Measurements from ENCODE around the gene GNPDA1. TPM values are rescaled to one million over a fixed set of nuclear protein-coding genes. Genes with fewer than 3 reads are reported as not detected.

GNPDA1 gene
- total and polyA plus RNA-seq, 10 of the 15 experiments (the other 5 are each of a cell fraction or from before 2014, with no cell fraction given) = 1.0 to 11.9 (median 3.9) TPM

DNA sequence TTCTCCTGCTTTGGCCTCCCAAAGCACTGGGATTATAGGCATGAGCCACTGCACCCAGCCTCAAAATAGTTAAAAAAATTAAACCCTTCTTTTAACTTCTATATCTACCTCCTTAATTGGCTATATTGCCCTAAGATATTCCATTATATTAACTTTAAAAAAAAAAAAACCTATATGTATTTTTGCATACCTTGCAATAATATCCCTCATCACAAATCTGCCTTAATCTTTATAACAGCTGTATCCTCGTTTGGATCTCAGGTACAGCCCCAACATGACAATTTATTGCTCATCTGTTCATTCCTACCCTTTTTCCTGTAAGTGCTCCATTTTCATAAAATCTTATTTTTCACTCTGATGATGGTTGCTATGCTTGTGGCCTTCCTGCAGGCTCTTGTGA is 12.7 kb downstream of the GNPDA1 start:
- no peaks in the 10 kb centered on the region for H3K9me3 ChIP-seq (replicated peaks; ENCODE audit: control insufficient read depth, insufficient read depth, low read length)
- 39% methylated on average over 1 of the region's 1 CpG for WGBS (ENCODE audit: insufficient coverage, insufficient replicate concordance, low lambda C conversion rate, missing lambda C conversion rate)
- H3K79me2 ChIP-seq (ENCODE audit: control insufficient read depth, insufficient read depth, low read length) = no peaks in the 10 kb centered on the region
- H3K36me3 ChIP-seq (ENCODE audit: control insufficient read depth in 2 of 2, insufficient read depth in 2 of 2, low read length in 1 of 2) = 0 out of 4 replicates have a peak, but pooled peaks cover 0 to 3% of the 10 kb centered on the region in 2 experiments
- no peaks in the 10 kb centered on the region for H3K27me3 ChIP-seq (replicated peaks in 1 of 2; ENCODE audit: control insufficient read depth in 2 of 2, insufficient read depth in 2 of 2, low read length in 1 of 2)
- ChIA-PET CTCF (interaction anchor here (1.2 to 6.7 kb wide), 3 partner anchors 10 to 46 kb away, joined by 3 to 68 read pairs (median 11); partner anchors contain the start of gene GNPDA1), POLR2A (no interaction called here), RAD21 (ENCODE audit: unreplicated experiment) (interaction anchor here (0.9 to 1.8 kb wide), 2 partner anchors 10 to 143 kb away, joined by 3 to 7 read pairs; no protein-coding TSS in a partner anchor), SMC1A (ENCODE audit: uncharacterized antibody, unreplicated experiment) (interaction anchor here (0.6 kb wide), 2 partner anchors 23 to 63 kb away, joined by 3 to 4 read pairs; no protein-coding TSS in a partner anchor)
- intact Hi-C loops (cut with micrococcal nuclease; ENCODE audit: unreplicated experiment) = no loop called here
- in situ Hi-C loops (cut with MboI) = no loop called here
- H3K27ac ChIP-seq (ENCODE audit: control insufficient read depth, insufficient read depth) = no peak overlapping the region
- H3K4me2 ChIP-seq (ENCODE audit: control insufficient read depth, insufficient read depth) = no peak overlapping the region
- FAIRE-seq (no peak), DNase-seq (ENCODE audit: low read depth, low spot score) (no peak), ATAC-seq (no peak)
- BruUV-seq (replicated peaks) = no TSS peak
- H3K4me1 ChIP-seq (ENCODE audit: control insufficient read depth, insufficient read depth, low read length) = no peaks in the 10 kb centered on the region
- no peak overlapping the region for H3K4me3 ChIP-seq
- H4K20me1 ChIP-seq (ENCODE audit: control insufficient read depth, insufficient read depth) = no peaks in the 10 kb centered on the region
- no peak overlapping the region for H2AFZ ChIP-seq (ENCODE audit: control insufficient read depth, low read depth, low read length)
- no peak overlapping the region for H3K9ac ChIP-seq (ENCODE audit: control insufficient read depth, insufficient read depth, low read length)
- TF ChIP-seq, protein P1, sequence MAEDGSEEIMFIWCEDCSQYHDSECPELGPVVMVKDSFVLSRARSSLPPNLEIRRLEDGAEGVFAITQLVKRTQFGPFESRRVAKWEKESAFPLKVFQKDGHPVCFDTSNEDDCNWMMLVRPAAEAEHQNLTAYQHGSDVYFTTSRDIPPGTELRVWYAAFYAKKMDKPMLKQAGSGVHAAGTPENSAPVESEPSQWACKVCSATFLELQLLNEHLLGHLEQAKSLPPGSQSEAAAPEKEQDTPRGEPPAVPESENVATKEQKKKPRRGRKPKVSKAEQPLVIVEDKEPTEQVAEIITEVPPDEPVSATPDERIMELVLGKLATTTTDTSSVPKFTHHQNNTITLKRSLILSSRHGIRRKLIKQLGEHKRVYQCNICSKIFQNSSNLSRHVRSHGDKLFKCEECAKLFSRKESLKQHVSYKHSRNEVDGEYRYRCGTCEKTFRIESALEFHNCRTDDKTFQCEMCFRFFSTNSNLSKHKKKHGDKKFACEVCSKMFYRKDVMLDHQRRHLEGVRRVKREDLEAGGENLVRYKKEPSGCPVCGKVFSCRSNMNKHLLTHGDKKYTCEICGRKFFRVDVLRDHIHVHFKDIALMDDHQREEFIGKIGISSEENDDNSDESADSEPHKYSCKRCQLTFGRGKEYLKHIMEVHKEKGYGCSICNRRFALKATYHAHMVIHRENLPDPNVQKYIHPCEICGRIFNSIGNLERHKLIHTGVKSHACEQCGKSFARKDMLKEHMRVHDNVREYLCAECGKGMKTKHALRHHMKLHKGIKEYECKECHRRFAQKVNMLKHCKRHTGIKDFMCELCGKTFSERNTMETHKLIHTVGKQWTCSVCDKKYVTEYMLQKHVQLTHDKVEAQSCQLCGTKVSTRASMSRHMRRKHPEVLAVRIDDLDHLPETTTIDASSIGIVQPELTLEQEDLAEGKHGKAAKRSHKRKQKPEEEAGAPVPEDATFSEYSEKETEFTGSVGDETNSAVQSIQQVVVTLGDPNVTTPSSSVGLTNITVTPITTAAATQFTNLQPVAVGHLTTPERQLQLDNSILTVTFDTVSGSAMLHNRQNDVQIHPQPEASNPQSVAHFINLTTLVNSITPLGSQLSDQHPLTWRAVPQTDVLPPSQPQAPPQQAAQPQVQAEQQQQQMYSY (CRISPR knock-in tag; IDR thresholded peaks at IDR 0.05) = no peak
- TF ChIP-seq CEBPB (IDR thresholded peaks at IDR 0.05; ENCODE audit: borderline replicate concordance in 1 of 2, low read depth in 2 of 2, low read length in 2 of 2) (no peak), TCF12 (IDR thresholded peaks at IDR 0.05; ENCODE audit: low read depth, low read length) (no peak), DPF2 (IDR thresholded peaks at IDR 0.05) (no peak), CBX5 (IDR thresholded peaks at IDR 0.05; ENCODE audit: low read depth) (no peak), SIN3A (IDR thresholded peaks at IDR 0.05; ENCODE audit: low read depth, low read length) (no peak), CHD1 (IDR thresholded peaks at IDR 0.05; ENCODE audit: low read depth, low read length) (no peak), MYC (IDR thresholded peaks at IDR 0.05; ENCODE audit: insufficient read depth, insufficient read length, insufficient replicate concordance, low read length, severe bottlenecking) (no peak), TCF3 (IDR thresholded peaks at IDR 0.05; ENCODE audit: borderline replicate concordance, insufficient read depth, low read depth, low read length) (no peak), GABPA (IDR thresholded peaks at IDR 0.05; ENCODE audit: low read depth) (no peak), TAF1 (IDR thresholded peaks at IDR 0.05; ENCODE audit: borderline replicate concordance, low read depth, low read length) (no peak), ATF7 (IDR thresholded peaks at IDR 0.05; ENCODE audit: low read depth) (no peak), CBX3 (IDR thresholded peaks at IDR 0.05; ENCODE audit: borderline replicate concordance, low read depth) (no peak), IKZF2 (IDR thresholded peaks at IDR 0.05) (no peak)
- TF ChIP-seq, protein P2, sequence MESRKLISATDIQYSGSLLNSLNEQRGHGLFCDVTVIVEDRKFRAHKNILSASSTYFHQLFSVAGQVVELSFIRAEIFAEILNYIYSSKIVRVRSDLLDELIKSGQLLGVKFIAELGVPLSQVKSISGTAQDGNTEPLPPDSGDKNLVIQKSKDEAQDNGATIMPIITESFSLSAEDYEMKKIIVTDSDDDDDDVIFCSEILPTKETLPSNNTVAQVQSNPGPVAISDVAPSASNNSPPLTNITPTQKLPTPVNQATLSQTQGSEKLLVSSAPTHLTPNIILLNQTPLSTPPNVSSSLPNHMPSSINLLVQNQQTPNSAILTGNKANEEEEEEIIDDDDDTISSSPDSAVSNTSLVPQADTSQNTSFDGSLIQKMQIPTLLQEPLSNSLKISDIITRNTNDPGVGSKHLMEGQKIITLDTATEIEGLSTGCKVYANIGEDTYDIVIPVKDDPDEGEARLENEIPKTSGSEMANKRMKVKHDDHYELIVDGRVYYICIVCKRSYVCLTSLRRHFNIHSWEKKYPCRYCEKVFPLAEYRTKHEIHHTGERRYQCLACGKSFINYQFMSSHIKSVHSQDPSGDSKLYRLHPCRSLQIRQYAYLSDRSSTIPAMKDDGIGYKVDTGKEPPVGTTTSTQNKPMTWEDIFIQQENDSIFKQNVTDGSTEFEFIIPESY (IDR thresholded peaks at IDR 0.05) = no peak
- TF ChIP-seq, protein P3, sequence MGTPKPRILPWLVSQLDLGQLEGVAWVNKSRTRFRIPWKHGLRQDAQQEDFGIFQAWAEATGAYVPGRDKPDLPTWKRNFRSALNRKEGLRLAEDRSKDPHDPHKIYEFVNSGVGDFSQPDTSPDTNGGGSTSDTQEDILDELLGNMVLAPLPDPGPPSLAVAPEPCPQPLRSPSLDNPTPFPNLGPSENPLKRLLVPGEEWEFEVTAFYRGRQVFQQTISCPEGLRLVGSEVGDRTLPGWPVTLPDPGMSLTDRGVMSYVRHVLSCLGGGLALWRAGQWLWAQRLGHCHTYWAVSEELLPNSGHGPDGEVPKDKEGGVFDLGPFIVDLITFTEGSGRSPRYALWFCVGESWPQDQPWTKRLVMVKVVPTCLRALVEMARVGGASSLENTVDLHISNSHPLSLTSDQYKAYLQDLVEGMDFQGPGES (IDR thresholded peaks at IDR 0.05) = no peak
- TF ChIP-seq, protein P4, sequence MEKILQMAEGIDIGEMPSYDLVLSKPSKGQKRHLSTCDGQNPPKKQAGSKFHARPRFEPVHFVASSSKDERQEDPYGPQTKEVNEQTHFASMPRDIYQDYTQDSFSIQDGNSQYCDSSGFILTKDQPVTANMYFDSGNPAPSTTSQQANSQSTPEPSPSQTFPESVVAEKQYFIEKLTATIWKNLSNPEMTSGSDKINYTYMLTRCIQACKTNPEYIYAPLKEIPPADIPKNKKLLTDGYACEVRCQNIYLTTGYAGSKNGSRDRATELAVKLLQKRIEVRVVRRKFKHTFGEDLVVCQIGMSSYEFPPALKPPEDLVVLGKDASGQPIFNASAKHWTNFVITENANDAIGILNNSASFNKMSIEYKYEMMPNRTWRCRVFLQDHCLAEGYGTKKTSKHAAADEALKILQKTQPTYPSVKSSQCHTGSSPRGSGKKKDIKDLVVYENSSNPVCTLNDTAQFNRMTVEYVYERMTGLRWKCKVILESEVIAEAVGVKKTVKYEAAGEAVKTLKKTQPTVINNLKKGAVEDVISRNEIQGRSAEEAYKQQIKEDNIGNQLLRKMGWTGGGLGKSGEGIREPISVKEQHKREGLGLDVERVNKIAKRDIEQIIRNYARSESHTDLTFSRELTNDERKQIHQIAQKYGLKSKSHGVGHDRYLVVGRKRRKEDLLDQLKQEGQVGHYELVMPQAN (conservative IDR thresholded peaks at IDR 0.05) = no peak

Data from GM12878 (cell line).